ENCODE data around the gene GRIP2.

Gene GRIP2

DNA sequence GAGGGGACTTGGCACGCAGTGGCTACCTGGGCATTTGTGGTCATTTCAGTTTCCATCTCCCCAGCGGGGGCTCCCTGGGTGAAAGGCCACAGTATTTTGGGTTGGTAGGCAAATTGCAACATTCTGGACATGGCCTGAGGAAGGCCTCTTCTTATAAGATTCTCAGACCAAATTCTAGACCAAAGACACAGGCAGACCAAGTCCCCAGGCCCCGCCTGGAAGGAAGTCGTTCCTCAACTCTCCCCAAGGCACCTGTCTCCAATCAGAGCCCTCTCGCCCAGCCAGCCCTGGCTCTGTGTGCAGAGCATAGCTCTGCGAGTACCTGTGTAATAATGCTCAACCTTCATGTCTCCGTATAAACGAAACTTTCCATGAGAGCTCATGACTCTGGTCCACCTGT lies 53.1 kb downstream of the GRIP2 start:
- no peak overlapping the region for H3K4me3 ChIP-seq (ENCODE audit: low read depth, low read length)
- TF ChIP-seq, protein P1, sequence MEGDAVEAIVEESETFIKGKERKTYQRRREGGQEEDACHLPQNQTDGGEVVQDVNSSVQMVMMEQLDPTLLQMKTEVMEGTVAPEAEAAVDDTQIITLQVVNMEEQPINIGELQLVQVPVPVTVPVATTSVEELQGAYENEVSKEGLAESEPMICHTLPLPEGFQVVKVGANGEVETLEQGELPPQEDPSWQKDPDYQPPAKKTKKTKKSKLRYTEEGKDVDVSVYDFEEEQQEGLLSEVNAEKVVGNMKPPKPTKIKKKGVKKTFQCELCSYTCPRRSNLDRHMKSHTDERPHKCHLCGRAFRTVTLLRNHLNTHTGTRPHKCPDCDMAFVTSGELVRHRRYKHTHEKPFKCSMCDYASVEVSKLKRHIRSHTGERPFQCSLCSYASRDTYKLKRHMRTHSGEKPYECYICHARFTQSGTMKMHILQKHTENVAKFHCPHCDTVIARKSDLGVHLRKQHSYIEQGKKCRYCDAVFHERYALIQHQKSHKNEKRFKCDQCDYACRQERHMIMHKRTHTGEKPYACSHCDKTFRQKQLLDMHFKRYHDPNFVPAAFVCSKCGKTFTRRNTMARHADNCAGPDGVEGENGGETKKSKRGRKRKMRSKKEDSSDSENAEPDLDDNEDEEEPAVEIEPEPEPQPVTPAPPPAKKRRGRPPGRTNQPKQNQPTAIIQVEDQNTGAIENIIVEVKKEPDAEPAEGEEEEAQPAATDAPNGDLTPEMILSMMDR (conservative IDR thresholded peaks at IDR 0.05; ENCODE audit: low read depth, low read length), result no peak
- no peak for DNase-seq (ENCODE audit: low read depth)

DNA sequence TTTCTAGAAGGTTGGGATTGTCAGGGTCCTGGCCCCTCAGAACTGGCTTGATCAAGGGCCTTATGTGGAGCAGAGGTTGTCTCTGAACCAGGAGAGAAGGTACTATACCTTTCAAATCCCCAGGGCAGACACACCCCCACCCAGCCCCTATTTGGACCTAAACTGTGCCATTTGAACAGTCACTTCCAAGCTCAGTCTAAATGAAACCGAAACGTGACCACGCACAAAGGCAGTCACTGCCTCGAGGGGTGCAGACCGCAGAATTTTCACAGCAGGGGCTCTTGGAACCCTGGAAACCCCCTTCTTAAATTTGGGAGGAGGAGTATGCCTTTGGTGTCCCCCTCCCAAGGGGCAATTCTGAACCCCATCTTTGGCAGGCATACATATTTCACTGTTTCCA lies 53.7 kb downstream of the GRIP2 start:
- no peak for DNase-seq (ENCODE audit: low read depth)
- TF ChIP-seq, protein P1 (conservative IDR thresholded peaks at IDR 0.05; ENCODE audit: low read depth, low read length), result no peak
- no peak overlapping the region for H3K4me3 ChIP-seq (ENCODE audit: low read depth, low read length)

DNA sequence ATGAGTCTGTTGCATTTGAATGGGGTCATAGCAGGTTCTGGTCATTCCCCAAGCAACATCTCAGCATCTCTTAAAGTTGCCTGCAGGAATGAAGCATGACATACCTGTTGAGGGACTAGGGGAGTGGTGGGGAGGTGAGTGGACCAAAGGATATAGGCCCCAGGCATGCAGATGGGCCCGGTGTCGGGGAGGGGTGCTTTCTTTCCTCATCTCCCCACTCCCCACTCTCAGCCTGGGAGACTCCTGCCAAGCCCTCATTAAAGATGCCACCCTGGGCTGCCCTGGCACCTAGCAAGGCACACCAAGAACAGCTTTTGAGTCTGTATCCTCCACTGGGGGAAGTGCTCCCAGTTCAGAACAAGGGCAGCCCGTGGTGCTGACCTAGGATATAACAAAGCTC lies 54.2 kb downstream of the GRIP2 start:
- H3K4me3 ChIP-seq (ENCODE audit: low read depth, low read length), result no peak overlapping the region
- TF ChIP-seq, protein P1 (conservative IDR thresholded peaks at IDR 0.05; ENCODE audit: low read depth, low read length), result no peak
- no peak for DNase-seq (ENCODE audit: low read depth)

DNA sequence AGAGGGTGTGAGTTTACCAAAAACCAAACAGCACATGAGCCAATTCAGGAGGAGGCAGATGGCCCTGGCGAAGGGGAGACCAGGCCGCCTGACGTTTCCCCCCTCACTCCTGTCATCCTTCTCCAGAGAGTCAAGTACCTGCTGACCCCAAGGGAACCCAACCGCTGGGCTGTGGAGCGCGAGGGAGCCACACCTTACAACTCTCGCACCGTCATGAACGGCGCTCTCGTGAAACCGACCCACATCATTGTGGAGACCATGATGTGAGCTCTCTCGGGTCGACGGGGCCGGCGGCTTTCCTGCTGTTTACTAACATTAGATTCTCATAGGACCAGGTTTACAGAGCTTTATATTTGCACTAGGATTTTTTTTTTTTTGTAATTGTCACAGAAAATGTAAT lies 55.4 kb downstream of the GRIP2 start:
- H3K4me3 ChIP-seq (ENCODE audit: low read depth, low read length), result no peak overlapping the region
- TF ChIP-seq, protein P1 (conservative IDR thresholded peaks at IDR 0.05; ENCODE audit: low read depth, low read length), result no peak
- no peak for DNase-seq (ENCODE audit: low read depth)

DNA sequence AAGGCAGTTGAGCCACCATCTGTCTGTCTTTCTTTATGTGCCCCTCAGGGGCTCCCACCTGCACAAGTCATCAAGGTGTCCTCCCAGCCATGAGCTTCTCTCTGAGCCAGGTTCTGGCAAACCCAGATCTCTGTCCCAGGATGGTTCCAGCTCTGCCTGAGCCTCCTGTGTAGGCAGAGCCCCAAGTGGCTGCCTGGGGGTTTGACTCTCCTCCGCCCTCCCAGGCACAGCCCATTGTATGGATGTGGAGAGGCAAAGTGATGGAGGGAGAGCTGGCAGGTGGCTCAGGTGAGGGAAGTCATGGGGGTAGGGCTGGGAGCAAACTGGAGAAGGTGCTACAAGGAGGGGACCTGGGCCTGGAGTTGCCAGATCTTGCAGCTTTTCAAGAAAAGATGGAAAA lies 56.9 kb downstream of the GRIP2 start:
- DNase-seq (ENCODE audit: low read depth), result no peak
- TF ChIP-seq, protein P1 (conservative IDR thresholded peaks at IDR 0.05; ENCODE audit: low read depth, low read length), result no peak
- no peak overlapping the region for H3K4me3 ChIP-seq (ENCODE audit: low read depth, low read length)

DNA sequence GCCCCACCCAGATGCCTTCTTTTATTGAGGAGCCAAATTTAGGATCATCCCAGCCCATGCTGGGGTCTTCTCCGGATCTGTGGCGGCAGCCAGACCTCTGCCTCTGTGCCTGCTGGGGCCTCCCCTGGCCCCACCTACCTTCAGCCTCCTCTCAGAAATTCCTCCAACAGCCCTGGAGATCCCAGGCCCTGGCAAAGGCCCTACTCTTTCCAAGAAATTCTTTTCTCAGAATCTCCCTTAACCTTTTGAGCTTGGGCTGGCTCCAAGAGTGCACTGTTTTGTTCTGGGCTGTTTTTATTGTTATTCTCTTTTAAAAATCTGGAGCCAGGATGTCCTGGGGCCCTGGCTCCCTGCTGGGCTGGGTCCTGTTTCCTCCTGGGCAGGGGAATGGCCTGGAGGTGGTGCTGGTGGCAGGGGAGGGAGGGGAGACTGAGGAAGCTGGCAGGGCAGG lies 57.8 kb downstream of the GRIP2 start:
- DNase-seq (ENCODE audit: low read depth), result no peak
- no peak overlapping the region for H3K4me3 ChIP-seq (ENCODE audit: low read depth, low read length)
- TF ChIP-seq, protein P1 (conservative IDR thresholded peaks at IDR 0.05; ENCODE audit: low read depth, low read length), result no peak

DNA sequence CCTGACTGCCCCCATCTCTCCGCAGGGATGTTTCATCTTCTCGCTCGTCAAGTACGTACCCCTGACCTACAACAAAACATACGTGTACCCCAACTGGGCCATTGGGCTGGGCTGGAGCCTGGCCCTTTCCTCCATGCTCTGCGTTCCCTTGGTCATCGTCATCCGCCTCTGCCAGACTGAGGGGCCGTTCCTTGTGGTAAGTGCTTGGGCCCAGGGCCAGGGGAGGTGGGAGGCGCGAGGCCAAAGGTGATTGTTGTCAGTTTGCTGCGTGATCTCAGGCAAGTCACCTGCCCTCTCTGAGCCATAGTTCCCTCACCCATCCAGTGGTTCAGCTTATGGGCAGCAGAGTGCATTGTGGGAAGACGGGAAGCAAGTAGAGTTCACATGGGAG lies 58.5 kb downstream of the GRIP2 start:
- TF ChIP-seq, protein P1 (conservative IDR thresholded peaks at IDR 0.05; ENCODE audit: low read depth, low read length), result no peak
- no peak overlapping the region for H3K4me3 ChIP-seq (ENCODE audit: low read depth, low read length)
- DNase-seq (ENCODE audit: low read depth), result no peak

Data from choroid plexus epithelial cell (primary cell).